Measurements from ENCODE around the gene CHADL.
"Not testable (repeated sequence)": the region's sequence is repeated elsewhere in the genome, so short reads cannot be mapped to it uniquely, and the experiment has no call there.

The CHADL gene

GRCh38 chr22:41184679-41185078, 56.1 kb downstream of the CHADL start:
- DNase-seq (ENCODE audit: low read depth, low spot score): no peak

- DNase-seq (ENCODE audit: low read depth, low spot score): no peak
These were observed 59.1 kb downstream of the CHADL start for GRCh38 chr22:41181349-41182241.

- no peak for DNase-seq (ENCODE audit: low read depth, low spot score)
These were observed 59.8 kb downstream of the CHADL start for GRCh38 chr22:41180926-41181325.

- not testable (repeated sequence) for DNase-seq (ENCODE audit: low read depth, low spot score)
These were observed 60.4 kb downstream of the CHADL start for GRCh38 chr22:41180362-41180761.
